Measurements from ENCODE around the gene DHRS2.

GRCh38 chr14:23627961-23628360 lies 8.2 kb upstream of the DHRS2 start:
- TF ChIP-seq CTCF (IDR thresholded peaks at IDR 0.05; ENCODE audit: low read depth, low read length) (no peak), EZH2phosphoT487 (IDR thresholded peaks at IDR 0.05; ENCODE audit: low read depth) (no peak)

Data from OCI-LY3 (cell line).